ENCODE results near the gene HTRA1.

The HTRA1 gene

GRCh38 chr10:122492006-122492405, 30.7 kb downstream of the HTRA1 start:
- H3K36me3 Mint-ChIP-seq (ENCODE audit: low read depth): no peaks in the 10 kb centered on the region
- H3K9me3 Mint-ChIP-seq: no peaks in the 10 kb centered on the region
- H3K27ac Mint-ChIP-seq: no peak overlapping the region
- H3K4me3 Mint-ChIP-seq: no peak overlapping the region
- peaks cover 29% of the 10 kb centered on the region for H3K4me1 Mint-ChIP-seq
- peak; percentile 34 for ATAC-seq
- no peak for DNase-seq
- no peaks in the 10 kb centered on the region for H3K27me3 Mint-ChIP-seq

GRCh38 chr10:122492999-122493481, 31.7 kb downstream of the HTRA1 start:
- Mint-ChIP-seq H3K4me1 (peaks cover 29% of the 10 kb centered on the region), H3K9me3 (no peaks in the 10 kb centered on the region), H3K27ac (no peak overlapping the region), H3K4me3 (no peak overlapping the region), H3K27me3 (no peaks in the 10 kb centered on the region), H3K36me3 (ENCODE audit: low read depth) (no peaks in the 10 kb centered on the region)
- no peak for ATAC-seq
- DNase-seq: no peak

- no peak for DNase-seq
- Mint-ChIP-seq H3K4me3 (no peak overlapping the region), H3K4me1 (peaks cover 29% of the 10 kb centered on the region), H3K27me3 (no peaks in the 10 kb centered on the region), H3K36me3 (ENCODE audit: low read depth) (no peaks in the 10 kb centered on the region), H3K9me3 (no peaks in the 10 kb centered on the region), H3K27ac (no peak overlapping the region)
- ATAC-seq: no peak
Measured at GRCh38 chr10:122493761-122494160, 32.4 kb downstream of the HTRA1 start.

GRCh38 chr10:122494173-122494820, 32.9 kb downstream of the HTRA1 start:
- no peak for DNase-seq
- Mint-ChIP-seq H3K4me1 (peaks cover 29% of the 10 kb centered on the region), H3K36me3 (ENCODE audit: low read depth) (no peaks in the 10 kb centered on the region), H3K27me3 (no peaks in the 10 kb centered on the region), H3K9me3 (no peaks in the 10 kb centered on the region), H3K27ac (no peak overlapping the region), H3K4me3 (no peak overlapping the region)
- ATAC-seq: no peak

GRCh38 chr10:122494833-122495232, 33.5 kb downstream of the HTRA1 start:
- Mint-ChIP-seq H3K27ac (no peak overlapping the region), H3K4me3 (no peak overlapping the region), H3K27me3 (no peaks in the 10 kb centered on the region), H3K4me1 (peaks cover 29% of the 10 kb centered on the region), H3K36me3 (ENCODE audit: low read depth) (no peaks in the 10 kb centered on the region), H3K9me3 (no peaks in the 10 kb centered on the region)
- no peak for DNase-seq
- no peak for ATAC-seq

- no peaks in the 10 kb centered on the region for H3K27me3 Mint-ChIP-seq
- DNase-seq (no peak), ATAC-seq (no peak)
- no peaks in the 10 kb centered on the region for H3K36me3 Mint-ChIP-seq (ENCODE audit: low read depth)
- peaks cover 25% of the 10 kb centered on the region for H3K4me1 Mint-ChIP-seq
- H3K27ac Mint-ChIP-seq: no peak overlapping the region
- no peaks in the 10 kb centered on the region for H3K9me3 Mint-ChIP-seq
- no peak overlapping the region for H3K4me3 Mint-ChIP-seq
Measured at GRCh38 chr10:122495406-122496340, 34.3 kb downstream of the HTRA1 start.

GRCh38 chr10:122497241-122497640, 35.9 kb downstream of the HTRA1 start:
- no peaks in the 10 kb centered on the region for H3K9me3 Mint-ChIP-seq
- peaks cover 14% of the 10 kb centered on the region for H3K4me1 Mint-ChIP-seq
- no peak for ATAC-seq
- H3K27ac Mint-ChIP-seq: no peak overlapping the region
- no peak overlapping the region for H3K4me3 Mint-ChIP-seq
- no peaks in the 10 kb centered on the region for H3K27me3 Mint-ChIP-seq
- H3K36me3 Mint-ChIP-seq (ENCODE audit: low read depth): no peaks in the 10 kb centered on the region
- no peak for DNase-seq

GRCh38 chr10:122498521-122498920, 37.2 kb downstream of the HTRA1 start:
- H3K36me3 Mint-ChIP-seq (ENCODE audit: low read depth): no peaks in the 10 kb centered on the region
- H3K27me3 Mint-ChIP-seq: no peaks in the 10 kb centered on the region
- no peak overlapping the region for H3K27ac Mint-ChIP-seq
- ATAC-seq: no peak
- H3K4me1 Mint-ChIP-seq: peaks cover 14% of the 10 kb centered on the region
- no peaks in the 10 kb centered on the region for H3K9me3 Mint-ChIP-seq
- no peak for DNase-seq
- H3K4me3 Mint-ChIP-seq: no peak overlapping the region

- no peaks in the 10 kb centered on the region for H3K27me3 Mint-ChIP-seq
- peaks cover 14% of the 10 kb centered on the region for H3K4me1 Mint-ChIP-seq
- no peaks in the 10 kb centered on the region for H3K9me3 Mint-ChIP-seq
- ATAC-seq (no peak), DNase-seq (no peak)
- no peak overlapping the region for H3K4me3 Mint-ChIP-seq
- no peaks in the 10 kb centered on the region for H3K36me3 Mint-ChIP-seq (ENCODE audit: low read depth)
- H3K27ac Mint-ChIP-seq: no peak overlapping the region
Measured at GRCh38 chr10:122499012-122499411, 37.7 kb downstream of the HTRA1 start.

- ATAC-seq: no peak
- DNase-seq: no peak
Measured at GRCh38 chr10:122499491-122499941, 38.2 kb downstream of the HTRA1 start.

GRCh38 chr10:122500194-122500593, 38.8 kb downstream of the HTRA1 start:
- Mint-ChIP-seq H3K4me1 (peaks cover 14% of the 10 kb centered on the region), H3K9me3 (no peaks in the 10 kb centered on the region), H3K27ac (no peak overlapping the region), H3K4me3 (no peak overlapping the region), H3K27me3 (no peaks in the 10 kb centered on the region), H3K36me3 (ENCODE audit: low read depth) (no peaks in the 10 kb centered on the region)
- DNase-seq (no peak), ATAC-seq (no peak)

More at GRCh38 chr10:122499491-122499941, 38.2 kb downstream of the HTRA1 start:
- no peaks in the 10 kb centered on the region for H3K36me3 Mint-ChIP-seq (ENCODE audit: low read depth)
- no peaks in the 10 kb centered on the region for H3K9me3 Mint-ChIP-seq
- peaks cover 14% of the 10 kb centered on the region for H3K4me1 Mint-ChIP-seq
- H3K27ac Mint-ChIP-seq: no peak overlapping the region
- H3K4me3 Mint-ChIP-seq: no peak overlapping the region
- no peaks in the 10 kb centered on the region for H3K27me3 Mint-ChIP-seq

- H3K9me3 Mint-ChIP-seq: no peaks in the 10 kb centered on the region
- H3K36me3 Mint-ChIP-seq (ENCODE audit: low read depth): no peaks in the 10 kb centered on the region
- no peak for ATAC-seq
- no peak for DNase-seq
- no peak overlapping the region for H3K4me3 Mint-ChIP-seq
- H3K4me1 Mint-ChIP-seq: peaks cover 12% of the 10 kb centered on the region
- no peak overlapping the region for H3K27ac Mint-ChIP-seq
- H3K27me3 Mint-ChIP-seq: no peaks in the 10 kb centered on the region
Measured at GRCh38 chr10:122500726-122501125, 39.4 kb downstream of the HTRA1 start.

- Mint-ChIP-seq H3K27me3 (no peaks in the 10 kb centered on the region), H3K36me3 (ENCODE audit: low read depth) (no peaks in the 10 kb centered on the region), H3K4me1 (no peaks in the 10 kb centered on the region), H3K27ac (no peak overlapping the region), H3K4me3 (no peak overlapping the region), H3K9me3 (no peaks in the 10 kb centered on the region)
- ATAC-seq (no peak), DNase-seq (no peak)
Measured at GRCh38 chr10:122503012-122503411, 41.7 kb downstream of the HTRA1 start.

GRCh38 chr10:122503886-122504609, 42.7 kb downstream of the HTRA1 start:
- H3K36me3 Mint-ChIP-seq (ENCODE audit: low read depth): no peaks in the 10 kb centered on the region
- no peak for ATAC-seq
- H3K4me1 Mint-ChIP-seq: no peaks in the 10 kb centered on the region
- no peak for DNase-seq
- no peaks in the 10 kb centered on the region for H3K9me3 Mint-ChIP-seq
- no peaks in the 10 kb centered on the region for H3K27me3 Mint-ChIP-seq
- H3K27ac Mint-ChIP-seq: no peak overlapping the region
- no peak overlapping the region for H3K4me3 Mint-ChIP-seq

Measured in activated naive CD8-positive, alpha-beta T cell treated with anti-CD3 and anti-CD28 coated beads, Interleukin-2, amount 50 U/mL, for 24 hours (primary cell).